ENCODE results near the gene CDC34.
A peak's percentile ranks its signal among the peaks of the same experiment; 100 is the strongest.

CDC34 gene

DNA sequence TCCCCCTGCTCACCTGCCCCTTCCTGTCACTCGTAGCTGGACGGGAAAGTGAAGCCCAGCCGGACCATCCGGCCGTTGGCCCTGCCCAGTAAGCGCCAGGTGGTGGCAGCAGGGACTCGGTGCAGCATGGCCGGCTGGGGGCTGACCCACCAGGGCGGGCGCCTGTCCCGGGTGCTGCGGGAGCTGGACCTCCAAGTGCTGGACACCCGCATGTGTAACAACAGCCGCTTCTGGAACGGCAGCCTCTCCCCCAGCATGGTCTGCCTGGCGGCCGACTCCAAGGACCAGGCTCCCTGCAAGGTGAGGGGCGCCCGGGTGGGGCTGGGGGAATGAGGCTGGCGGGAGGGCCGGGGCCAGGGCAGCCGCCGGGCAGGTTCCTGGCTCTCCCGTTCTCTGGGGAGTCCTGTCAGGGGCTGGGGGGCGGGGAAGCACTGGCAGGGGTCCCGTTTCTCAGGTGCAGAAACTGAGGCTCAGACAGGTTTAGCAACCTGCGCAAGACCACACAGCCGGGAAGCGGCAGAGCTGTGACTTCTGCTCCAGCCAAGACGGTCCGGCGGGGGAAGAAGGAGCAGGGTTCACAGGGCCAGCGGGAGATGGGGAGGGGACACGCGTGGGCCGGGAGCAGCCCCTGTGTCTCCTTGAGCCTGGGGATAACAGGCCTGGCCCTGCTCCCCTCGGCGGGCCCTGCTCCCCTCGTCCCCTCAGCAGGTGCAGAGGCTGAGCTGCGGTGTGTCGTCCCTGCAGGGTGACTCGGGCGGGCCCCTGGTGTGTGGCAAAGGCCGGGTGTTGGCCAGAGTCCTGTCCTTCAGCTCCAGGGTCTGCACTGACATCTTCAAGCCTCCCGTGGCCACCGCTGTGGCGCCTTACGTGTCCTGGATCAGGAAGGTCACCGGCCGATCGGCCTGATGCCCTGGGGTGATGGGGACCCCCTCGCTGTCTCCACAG lies 17.6 kb downstream of the CDC34 start:
- H3K4me3 ChIP-seq (ENCODE audit: low read length), result no peak overlapping the region
- no peak for TF ChIP-seq ZNF274 (IDR thresholded peaks at IDR 0.05; ENCODE audit: low read depth, low read length)

DNA sequence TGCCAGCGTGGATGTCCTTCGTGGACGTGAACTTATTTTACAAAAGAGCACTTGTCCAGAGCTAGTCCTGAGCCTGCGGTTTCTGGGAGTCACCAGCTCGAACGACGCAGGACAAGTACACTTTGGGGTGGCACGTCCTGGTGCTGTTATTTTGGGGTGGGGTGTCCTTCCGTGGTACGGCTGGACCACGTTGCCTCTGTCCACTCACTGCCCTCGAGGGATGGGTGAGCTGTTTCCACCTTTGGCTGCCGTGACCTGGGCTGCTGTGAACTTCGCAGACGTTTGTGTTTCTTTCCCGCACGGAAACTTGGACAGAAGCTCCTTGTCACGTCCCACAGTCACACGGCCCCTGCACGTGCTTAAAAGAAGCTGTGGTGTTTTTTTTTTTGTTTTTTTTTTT lies 23.3 kb downstream of the CDC34 start:
- no peak for TF ChIP-seq ZNF274 (IDR thresholded peaks at IDR 0.05; ENCODE audit: low read depth, low read length)
- no peak overlapping the region for H3K4me3 ChIP-seq (ENCODE audit: low read length)

DNA sequence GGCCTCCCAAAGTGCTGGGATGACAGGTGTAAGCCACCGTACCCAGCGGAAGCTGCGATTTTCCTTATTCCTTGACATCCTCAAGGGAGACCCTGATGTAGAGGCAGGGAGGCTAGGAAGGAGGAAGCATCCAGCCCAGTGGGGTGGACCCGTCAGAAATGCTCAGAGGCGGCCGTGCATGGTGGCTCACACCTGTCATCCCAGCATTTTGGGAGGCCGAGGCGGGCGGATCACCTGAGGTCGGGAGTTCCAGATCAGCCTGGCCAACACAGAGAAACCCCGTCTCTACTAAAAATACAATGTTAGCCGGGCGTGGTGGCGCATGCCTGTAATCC lies 23.9 kb downstream of the CDC34 start:
- H3K4me3 ChIP-seq (ENCODE audit: low read length), result no peak overlapping the region
- no peak for TF ChIP-seq ZNF274 (IDR thresholded peaks at IDR 0.05; ENCODE audit: low read depth, low read length)

- TF ChIP-seq ZNF274 (IDR thresholded peaks at IDR 0.05; ENCODE audit: low read depth, low read length), result no peak
- no peak overlapping the region for H3K4me3 ChIP-seq (ENCODE audit: low read length)
Measured at GRCh38 chr19:556611-557382, 25.2 kb downstream of the CDC34 start.

DNA sequence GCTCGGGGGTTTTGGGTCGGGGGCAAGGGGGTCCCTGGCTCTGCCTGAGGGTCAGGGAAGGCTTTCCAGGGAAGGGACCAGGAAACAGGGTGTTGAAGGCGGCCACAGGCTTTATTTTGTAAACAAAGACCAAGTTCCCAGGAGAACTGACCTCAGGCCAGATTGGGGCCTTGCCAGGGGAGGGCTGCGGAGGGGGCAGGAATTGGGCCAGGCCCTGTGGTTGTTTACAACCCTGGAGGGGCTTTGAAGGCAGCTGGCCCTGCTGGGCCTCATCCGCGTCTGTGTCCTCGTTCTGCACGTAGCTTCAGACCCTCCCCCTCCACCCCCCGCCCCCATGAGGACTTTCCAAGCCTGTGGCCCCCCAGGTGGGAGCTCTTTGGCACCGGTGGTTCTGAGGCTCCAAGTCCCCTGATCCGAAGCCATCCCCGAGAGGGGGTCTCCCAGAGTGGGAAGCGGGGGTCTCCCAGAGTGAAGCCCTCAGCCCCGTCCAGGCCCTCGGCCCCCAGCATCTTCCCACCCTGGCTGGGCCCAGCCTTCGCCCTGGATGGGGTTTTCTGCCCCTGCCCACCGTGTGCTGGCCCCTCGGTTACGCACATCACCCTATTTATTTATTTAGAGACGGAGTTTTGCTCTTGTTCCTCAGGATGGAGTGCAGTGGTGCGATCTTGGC lies 27.3 kb downstream of the CDC34 start:
- H3K4me3 ChIP-seq (ENCODE audit: low read length), result no peak overlapping the region
- TF ChIP-seq ZNF274 (IDR thresholded peaks at IDR 0.05; ENCODE audit: low read depth, low read length), result no peak

GRCh38 chr19:560121-560520 lies 28.6 kb downstream of the CDC34 start:
- TF ChIP-seq ZNF274 (IDR thresholded peaks at IDR 0.05; ENCODE audit: low read depth, low read length), result no peak
- H3K4me3 ChIP-seq (ENCODE audit: low read length), result no peak overlapping the region

DNA sequence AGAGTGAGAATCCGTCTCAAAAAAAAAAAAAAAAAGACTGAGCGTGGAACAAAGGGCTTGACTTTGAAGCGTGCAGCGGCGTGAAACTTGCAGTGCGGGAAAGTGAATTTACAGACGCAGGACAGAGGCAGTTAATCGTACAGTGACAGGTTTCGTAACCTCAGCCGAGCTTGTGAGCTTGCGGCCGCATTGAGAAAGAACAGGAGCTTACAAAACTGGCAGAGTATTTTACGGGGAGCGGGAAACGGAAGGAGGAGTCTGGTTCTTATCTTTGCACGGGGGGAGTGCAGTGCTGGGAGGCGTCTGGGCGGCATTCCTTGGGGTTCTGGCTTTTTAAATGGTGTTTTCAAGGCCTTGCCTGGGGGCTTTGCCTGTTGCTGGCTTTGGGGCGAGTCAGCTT lies 34.8 kb downstream of the CDC34 start:
- H3K4me3 ChIP-seq (ENCODE audit: low read length), result no peak overlapping the region
- TF ChIP-seq ZNF274 (IDR thresholded peaks at IDR 0.05; ENCODE audit: low read depth, low read length), result no peak

GRCh38 chr19:566844-567243 lies 35.3 kb downstream of the CDC34 start:
- H3K4me3 ChIP-seq (ENCODE audit: low read length), result no peak overlapping the region
- TF ChIP-seq ZNF274 (IDR thresholded peaks at IDR 0.05; ENCODE audit: low read depth, low read length), result no peak

GRCh38 chr19:567296-567900 lies 35.8 kb downstream of the CDC34 start:
- TF ChIP-seq ZNF274 (IDR thresholded peaks at IDR 0.05; ENCODE audit: low read depth, low read length), result no peak
- H3K4me3 ChIP-seq (ENCODE audit: low read length), result no peak overlapping the region

DNA sequence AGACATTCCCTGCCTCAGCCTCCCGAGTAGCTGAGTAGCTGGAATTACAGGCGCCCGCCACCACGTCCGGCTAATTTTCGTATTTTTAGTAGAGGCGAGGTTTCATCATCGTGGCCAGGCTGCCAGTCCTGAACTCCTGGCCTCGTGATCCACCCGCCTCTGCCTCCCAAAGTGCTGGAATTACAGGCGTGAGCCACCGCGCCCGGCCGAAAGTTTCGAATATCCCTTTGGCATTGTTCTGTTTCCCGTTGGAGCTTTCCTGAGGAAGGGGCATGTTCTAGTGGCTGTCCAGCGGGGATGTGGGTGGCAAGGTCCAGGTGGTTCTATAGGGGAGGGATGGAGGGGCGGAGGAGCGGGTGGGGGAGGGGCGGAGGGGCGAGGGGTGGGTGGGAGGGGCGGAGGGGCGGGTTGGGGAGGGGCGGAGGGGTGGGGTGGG lies 38.7 kb downstream of the CDC34 start:
- no peak overlapping the region for H3K4me3 ChIP-seq (ENCODE audit: low read length)
- no peak for TF ChIP-seq ZNF274 (IDR thresholded peaks at IDR 0.05; ENCODE audit: low read depth, low read length)

DNA sequence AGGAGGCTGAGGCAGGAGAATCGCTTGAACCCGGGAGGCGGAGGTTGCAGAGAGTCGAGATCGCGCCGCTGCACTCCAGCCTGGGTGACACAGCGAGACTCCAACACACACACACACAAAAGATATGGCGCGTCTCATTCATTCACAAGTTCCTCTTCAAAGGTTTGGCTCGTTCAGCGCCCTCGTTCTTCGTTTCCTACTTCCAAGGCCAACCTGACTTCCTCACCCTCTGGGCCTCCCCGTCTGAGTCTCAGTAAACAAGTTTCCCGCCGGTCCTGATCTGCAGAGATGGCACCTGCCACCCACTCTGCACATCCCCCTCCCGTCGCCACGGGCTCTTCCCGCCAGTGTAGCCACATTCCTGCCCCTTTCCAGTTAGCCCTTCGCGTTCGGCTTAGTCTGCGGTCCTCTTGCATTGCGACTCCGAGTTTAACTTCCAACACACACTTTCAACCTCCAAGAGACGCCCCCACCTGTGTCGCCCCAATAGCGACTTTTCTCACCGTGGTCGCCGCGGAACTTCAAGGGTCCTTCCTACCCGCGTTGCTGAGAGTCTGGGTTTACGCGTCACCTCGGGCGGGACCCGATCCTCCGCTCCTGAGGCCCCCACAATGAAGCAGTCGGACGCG lies 39.5 kb downstream of the CDC34 start:
- H3K4me3 ChIP-seq (ENCODE audit: low read length), result peak overlapping the region; percentile 72; the same call in 1 of the 2 replicates
- TF ChIP-seq ZNF274 (IDR thresholded peaks at IDR 0.05; ENCODE audit: low read depth, low read length), result no peak

- H3K4me3 ChIP-seq (ENCODE audit: low read length), result peak overlapping the region; percentile 72; the same call in 1 of the 2 replicates
- TF ChIP-seq ZNF274 (IDR thresholded peaks at IDR 0.05; ENCODE audit: low read depth, low read length), result no peak
Measured at GRCh38 chr19:571566-571974, 40.0 kb downstream of the CDC34 start.

GRCh38 chr19:572140-572742 lies 40.7 kb downstream of the CDC34 start, which contains the start of gene BSG:
Gene BSG (plus strand): TSS chr19:572596. CDS start chr19:572635, 39 bp downstream.
- no peak for TF ChIP-seq ZNF274 (IDR thresholded peaks at IDR 0.05; ENCODE audit: low read depth, low read length)
- H3K4me3 ChIP-seq (ENCODE audit: low read length), result peak within 1 kb of the TSS; percentile 85
